Loucy (cell line): ENCODE measurements around the gene TDRD3.

Source experiments
- EZH2phosphoT487 ChIP-seq: fragments of 200-600 bp; IDR thresholded peaks from 2 replicates; pipeline ENCODE4 v1.6.1; 2018; ENCODE audit warnings: antibody characterized with exemption, mild to moderate bottlenecking, moderate library complexity, borderline replicate concordance
- TF ChIP-seq, protein P1 (sequence below): fragments of 200-600 bp; sonication (generic); conservative IDR thresholded peaks from 2 replicates; pipeline ENCODE4 v1.5.1; 2014; ENCODE audit warnings: mild to moderate bottlenecking, antibody characterized with exemption, low read length

DNA sequence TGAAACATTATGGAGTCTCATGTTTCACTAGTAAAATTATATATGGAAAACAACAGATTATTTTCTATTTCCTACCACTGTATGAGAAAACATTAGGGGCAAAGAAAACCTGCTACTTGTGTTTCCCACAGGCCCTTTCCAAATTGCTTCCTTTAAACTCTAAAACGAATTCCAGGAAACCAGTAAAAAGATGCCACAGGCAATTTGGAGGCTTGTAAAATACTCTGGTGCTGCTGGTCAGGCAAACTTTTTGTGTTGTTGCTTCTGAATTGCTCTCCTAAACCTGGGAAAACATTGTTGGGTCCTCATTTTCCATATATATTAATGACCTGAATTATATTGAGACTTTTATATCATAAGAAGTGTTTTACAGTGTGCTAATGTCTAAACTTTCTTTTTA, 141.5 kb downstream of the TDRD3 start:
- TF ChIP-seq, protein P1, sequence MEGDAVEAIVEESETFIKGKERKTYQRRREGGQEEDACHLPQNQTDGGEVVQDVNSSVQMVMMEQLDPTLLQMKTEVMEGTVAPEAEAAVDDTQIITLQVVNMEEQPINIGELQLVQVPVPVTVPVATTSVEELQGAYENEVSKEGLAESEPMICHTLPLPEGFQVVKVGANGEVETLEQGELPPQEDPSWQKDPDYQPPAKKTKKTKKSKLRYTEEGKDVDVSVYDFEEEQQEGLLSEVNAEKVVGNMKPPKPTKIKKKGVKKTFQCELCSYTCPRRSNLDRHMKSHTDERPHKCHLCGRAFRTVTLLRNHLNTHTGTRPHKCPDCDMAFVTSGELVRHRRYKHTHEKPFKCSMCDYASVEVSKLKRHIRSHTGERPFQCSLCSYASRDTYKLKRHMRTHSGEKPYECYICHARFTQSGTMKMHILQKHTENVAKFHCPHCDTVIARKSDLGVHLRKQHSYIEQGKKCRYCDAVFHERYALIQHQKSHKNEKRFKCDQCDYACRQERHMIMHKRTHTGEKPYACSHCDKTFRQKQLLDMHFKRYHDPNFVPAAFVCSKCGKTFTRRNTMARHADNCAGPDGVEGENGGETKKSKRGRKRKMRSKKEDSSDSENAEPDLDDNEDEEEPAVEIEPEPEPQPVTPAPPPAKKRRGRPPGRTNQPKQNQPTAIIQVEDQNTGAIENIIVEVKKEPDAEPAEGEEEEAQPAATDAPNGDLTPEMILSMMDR: no peak
- TF ChIP-seq EZH2phosphoT487: no peak
